Type B pancreatic cell (in vitro differentiated cells): ENCODE results near the gene TUBE1. TPM values are rescaled to one million over a fixed set of nuclear protein-coding genes. Genes with fewer than 3 reads are reported as not detected.
"Not testable (repeated sequence)": the region's sequence is repeated elsewhere in the genome, so short reads cannot be mapped to it uniquely, and the experiment has no call there.

ENCODE experiments used
- DNase-seq: peaks from one replicate; pipeline ENCODE4 v3.0.0; 2021; ENCODE audit warnings: mixed read lengths; ENCODE audit not compliant: unreplicated experiment; ENCODE audit errors: extremely low spot score
- H3K27ac Mint-ChIP-seq: 2 replicates; pipeline ENCODE4 v1.8.0; 2021; ENCODE audit warnings: mild to moderate bottlenecking, mixed read lengths
- H3K27me3 Mint-ChIP-seq: 2 replicates; pipeline ENCODE4 v1.8.0; 2021; ENCODE audit warnings: mixed read lengths
- H3K36me3 Mint-ChIP-seq: 2 replicates; pipeline ENCODE4 v1.8.0; 2021; ENCODE audit warnings: mixed read lengths
- H3K4me1 Mint-ChIP-seq: one replicate; pipeline ENCODE4 v1.8.0; 2021; ENCODE audit warnings: mixed read lengths; ENCODE audit not compliant: unreplicated experiment
- H3K4me3 Mint-ChIP-seq: 2 replicates; pipeline ENCODE4 v1.8.0; 2021; ENCODE audit warnings: mild to moderate bottlenecking, mixed read lengths
- H3K9me3 Mint-ChIP-seq: 2 replicates; pipeline ENCODE4 v1.8.0; 2021; ENCODE audit warnings: mixed read lengths
- total RNA-seq: library from RNA; stranded (reverse); gene quantifications from 2 replicates; pipeline ENCODE4 v1.2.1, GENCODE V29; 2021; ENCODE audit warnings: low replicate concordance
- TF ChIP-seq, protein P1 (sequence below): fragments of 200-600 bp; sonication (generic); conservative IDR thresholded peaks from 2 replicates; pipeline ENCODE4 v1.5.0; 2021; ENCODE audit warnings: antibody characterized with exemption, mild to moderate bottlenecking

The TUBE1 gene
- total RNA-seq, 1 donor from 2014 or later = 28.7 TPM

DNA sequence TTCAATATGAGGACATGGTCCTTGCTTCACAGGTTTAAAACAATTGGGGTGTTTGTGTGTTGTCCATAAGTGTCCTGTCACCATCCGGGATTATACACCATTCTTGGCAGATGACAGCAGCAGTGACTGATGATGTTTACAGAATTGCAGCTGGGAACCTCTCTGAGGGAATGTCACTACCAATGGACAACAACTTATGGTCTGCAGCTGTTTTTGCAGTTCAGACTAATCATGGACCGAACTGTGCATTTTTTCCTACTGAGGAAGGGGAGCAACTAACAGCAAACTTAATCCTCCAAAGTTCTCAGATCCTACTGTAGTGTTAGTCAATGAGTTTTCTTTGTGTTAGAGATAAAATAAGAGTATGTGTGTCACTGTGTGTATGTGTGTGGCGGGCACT, 26.1 kb upstream of the TUBE1 start:
- no peaks in the 10 kb centered on the region for H3K36me3 Mint-ChIP-seq
- TF ChIP-seq, protein P1, sequence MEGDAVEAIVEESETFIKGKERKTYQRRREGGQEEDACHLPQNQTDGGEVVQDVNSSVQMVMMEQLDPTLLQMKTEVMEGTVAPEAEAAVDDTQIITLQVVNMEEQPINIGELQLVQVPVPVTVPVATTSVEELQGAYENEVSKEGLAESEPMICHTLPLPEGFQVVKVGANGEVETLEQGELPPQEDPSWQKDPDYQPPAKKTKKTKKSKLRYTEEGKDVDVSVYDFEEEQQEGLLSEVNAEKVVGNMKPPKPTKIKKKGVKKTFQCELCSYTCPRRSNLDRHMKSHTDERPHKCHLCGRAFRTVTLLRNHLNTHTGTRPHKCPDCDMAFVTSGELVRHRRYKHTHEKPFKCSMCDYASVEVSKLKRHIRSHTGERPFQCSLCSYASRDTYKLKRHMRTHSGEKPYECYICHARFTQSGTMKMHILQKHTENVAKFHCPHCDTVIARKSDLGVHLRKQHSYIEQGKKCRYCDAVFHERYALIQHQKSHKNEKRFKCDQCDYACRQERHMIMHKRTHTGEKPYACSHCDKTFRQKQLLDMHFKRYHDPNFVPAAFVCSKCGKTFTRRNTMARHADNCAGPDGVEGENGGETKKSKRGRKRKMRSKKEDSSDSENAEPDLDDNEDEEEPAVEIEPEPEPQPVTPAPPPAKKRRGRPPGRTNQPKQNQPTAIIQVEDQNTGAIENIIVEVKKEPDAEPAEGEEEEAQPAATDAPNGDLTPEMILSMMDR = no peak
- H3K27me3 Mint-ChIP-seq = no peaks in the 10 kb centered on the region
- H3K4me3 Mint-ChIP-seq = no peak overlapping the region
- no peak overlapping the region for H3K27ac Mint-ChIP-seq
- no peak for DNase-seq
- H3K4me1 Mint-ChIP-seq = peaks cover 6% of the 10 kb centered on the region
- no peaks in the 10 kb centered on the region for H3K9me3 Mint-ChIP-seq

DNA sequence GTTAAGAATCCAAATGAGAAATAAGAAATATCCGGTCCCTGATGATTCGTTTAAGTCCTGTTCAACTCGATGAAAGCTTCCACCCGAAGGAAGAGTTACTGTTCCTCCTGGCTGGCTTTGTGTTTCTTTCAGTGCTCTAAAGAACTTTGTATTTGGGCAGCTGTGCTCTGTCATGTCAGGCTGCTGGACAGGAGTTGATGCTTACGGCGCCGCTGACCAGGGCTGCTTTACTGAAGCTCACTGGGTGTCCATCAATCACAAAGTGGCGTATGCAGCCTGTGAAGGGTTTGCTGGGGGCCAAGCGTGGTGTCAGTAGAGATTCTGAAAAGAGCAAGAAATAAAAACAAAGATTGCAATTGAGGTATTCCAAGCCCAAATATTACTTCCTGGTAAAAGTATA, 22.0 kb upstream of the TUBE1 start:
- DNase-seq = no peak
- no peak overlapping the region for H3K4me3 Mint-ChIP-seq
- no peak overlapping the region for H3K27ac Mint-ChIP-seq
- TF ChIP-seq, protein P1 = no peak
- peaks cover 16% of the 10 kb centered on the region for H3K36me3 Mint-ChIP-seq
- peaks cover 6% of the 10 kb centered on the region for H3K4me1 Mint-ChIP-seq
- no peaks in the 10 kb centered on the region for H3K27me3 Mint-ChIP-seq
- peaks cover 10% of the 10 kb centered on the region for H3K9me3 Mint-ChIP-seq

DNA sequence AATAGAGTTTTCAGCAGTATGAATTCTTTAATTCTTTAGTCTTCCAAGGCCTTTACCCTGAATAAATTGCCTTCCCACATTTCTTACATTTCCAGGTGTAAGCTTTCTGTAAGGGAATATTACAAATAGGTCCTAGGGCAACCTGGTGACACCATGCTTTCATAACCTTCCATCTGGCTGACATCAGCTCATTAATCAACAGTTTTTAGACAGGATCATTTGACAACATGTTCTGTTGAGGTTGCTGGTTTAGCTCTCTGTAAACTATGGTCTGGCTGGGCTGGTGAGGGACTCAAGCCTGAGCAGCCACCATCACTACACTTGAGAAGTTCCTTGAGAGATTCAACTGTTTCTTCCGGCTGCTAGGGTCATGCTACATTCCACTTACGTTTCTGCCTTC, 19.3 kb upstream of the TUBE1 start:
- Mint-ChIP-seq H3K4me1 (peaks cover 6% of the 10 kb centered on the region), H3K4me3 (no peak overlapping the region), H3K9me3 (peaks cover 10% of the 10 kb centered on the region), H3K36me3 (peaks cover 20% of the 10 kb centered on the region), H3K27ac (no peak overlapping the region), H3K27me3 (no peaks in the 10 kb centered on the region)
- TF ChIP-seq, protein P1 = no peak
- DNase-seq = no peak

DNA sequence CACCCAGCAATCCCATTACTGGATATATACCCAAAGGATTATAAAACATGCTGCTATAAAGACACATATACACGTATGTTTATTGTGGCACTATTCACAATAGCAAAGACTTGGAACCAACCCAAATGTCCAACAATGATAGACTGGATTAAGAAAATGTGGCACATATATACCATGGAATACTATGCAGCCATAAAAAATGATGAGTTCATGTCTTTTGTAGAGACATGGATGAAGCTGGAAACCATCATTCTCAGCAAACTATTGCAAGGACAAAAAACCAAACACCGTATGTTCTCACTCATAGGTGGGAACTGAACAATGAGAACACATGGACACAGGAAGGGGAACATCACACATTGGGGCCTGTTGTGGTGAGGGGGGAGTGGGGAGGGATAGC, 18.7 kb upstream of the TUBE1 start:
- H3K4me3 Mint-ChIP-seq, H3K27me3 Mint-ChIP-seq, DNase-seq, H3K4me1 Mint-ChIP-seq, H3K27ac Mint-ChIP-seq: not testable (repeated sequence)
- H3K9me3 Mint-ChIP-seq = peaks cover 10% of the 10 kb centered on the region
- peaks cover 25% of the 10 kb centered on the region for H3K36me3 Mint-ChIP-seq

DNA sequence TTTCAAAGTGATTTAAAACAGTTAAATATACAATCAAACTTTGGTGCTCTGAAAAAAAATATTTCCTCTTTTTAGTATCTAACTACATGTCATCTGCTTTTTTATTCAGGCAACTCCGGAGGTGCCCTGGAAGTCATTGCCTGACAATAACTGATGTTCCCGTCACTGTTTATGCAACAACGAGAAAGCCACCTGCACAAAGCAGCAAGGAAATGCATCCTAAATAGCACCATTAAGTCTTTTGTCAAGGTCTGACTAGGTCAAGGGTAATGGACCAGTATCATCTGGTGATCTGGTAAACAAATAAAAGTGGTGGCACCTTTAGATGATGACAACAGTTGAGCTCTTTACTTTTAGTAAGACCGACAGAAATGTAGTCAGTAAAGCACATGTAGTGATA, 13.3 kb upstream of the TUBE1 start:
- peaks cover 35% of the 10 kb centered on the region for H3K36me3 Mint-ChIP-seq

DNA sequence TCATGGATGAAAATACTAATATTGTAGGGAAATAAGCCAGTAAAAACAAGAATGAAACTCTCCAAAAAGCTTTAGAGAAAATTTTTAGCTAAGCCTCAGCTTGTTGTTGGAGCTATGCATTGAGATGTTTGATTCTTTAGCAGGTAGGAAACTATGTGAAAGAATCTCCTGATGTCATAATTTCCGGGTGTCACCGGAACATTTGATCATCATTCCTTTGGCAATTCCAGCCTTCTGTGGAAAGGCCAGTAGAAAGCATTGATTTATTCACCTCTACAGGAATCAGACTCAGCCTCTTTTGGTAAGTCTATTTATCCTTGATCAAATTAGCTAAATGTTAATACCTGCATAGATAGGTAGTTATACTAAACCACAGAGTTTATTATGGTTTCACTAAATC, 9.6 kb upstream of the TUBE1 start:
- Mint-ChIP-seq H3K4me1 (no peaks in the 10 kb centered on the region), H3K27me3 (no peaks in the 10 kb centered on the region), H3K36me3 (peaks cover 20% of the 10 kb centered on the region), H3K27ac (no peak overlapping the region), H3K4me3 (no peak overlapping the region), H3K9me3 (no peaks in the 10 kb centered on the region)
- TF ChIP-seq, protein P1 = no peak
- DNase-seq = no peak

More for the DNA sequence above, 13.3 kb upstream of the TUBE1 start:
- no peaks in the 10 kb centered on the region for H3K27me3 Mint-ChIP-seq
- TF ChIP-seq, protein P1 = no peak
- H3K9me3 Mint-ChIP-seq = peaks cover 10% of the 10 kb centered on the region
- H3K4me3 Mint-ChIP-seq = no peak overlapping the region
- no peaks in the 10 kb centered on the region for H3K4me1 Mint-ChIP-seq
- no peak overlapping the region for H3K27ac Mint-ChIP-seq
- no peak for DNase-seq
